Measurements from ENCODE around the gene BTBD9.

DNA sequence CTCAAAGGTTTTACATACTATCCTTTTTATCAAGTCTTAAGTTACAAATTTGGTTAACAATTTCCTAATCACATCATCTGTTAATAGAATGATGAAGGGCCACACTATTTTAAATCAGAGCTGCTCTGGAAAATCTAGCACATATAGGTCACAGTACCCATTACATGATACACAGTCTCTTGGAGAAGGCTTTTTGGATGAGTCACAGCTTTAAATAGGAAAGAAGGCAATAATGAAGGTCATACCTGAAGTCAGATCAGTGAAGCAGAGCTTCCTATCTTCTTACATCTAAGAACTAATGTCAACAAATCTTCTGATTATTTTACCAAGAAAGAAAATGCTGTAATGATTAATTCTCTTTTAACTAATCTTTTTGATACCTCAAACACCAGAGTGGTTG is 248.5 kb downstream of the BTBD9 start:
- TF ChIP-seq, protein P1, sequence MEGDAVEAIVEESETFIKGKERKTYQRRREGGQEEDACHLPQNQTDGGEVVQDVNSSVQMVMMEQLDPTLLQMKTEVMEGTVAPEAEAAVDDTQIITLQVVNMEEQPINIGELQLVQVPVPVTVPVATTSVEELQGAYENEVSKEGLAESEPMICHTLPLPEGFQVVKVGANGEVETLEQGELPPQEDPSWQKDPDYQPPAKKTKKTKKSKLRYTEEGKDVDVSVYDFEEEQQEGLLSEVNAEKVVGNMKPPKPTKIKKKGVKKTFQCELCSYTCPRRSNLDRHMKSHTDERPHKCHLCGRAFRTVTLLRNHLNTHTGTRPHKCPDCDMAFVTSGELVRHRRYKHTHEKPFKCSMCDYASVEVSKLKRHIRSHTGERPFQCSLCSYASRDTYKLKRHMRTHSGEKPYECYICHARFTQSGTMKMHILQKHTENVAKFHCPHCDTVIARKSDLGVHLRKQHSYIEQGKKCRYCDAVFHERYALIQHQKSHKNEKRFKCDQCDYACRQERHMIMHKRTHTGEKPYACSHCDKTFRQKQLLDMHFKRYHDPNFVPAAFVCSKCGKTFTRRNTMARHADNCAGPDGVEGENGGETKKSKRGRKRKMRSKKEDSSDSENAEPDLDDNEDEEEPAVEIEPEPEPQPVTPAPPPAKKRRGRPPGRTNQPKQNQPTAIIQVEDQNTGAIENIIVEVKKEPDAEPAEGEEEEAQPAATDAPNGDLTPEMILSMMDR (IDR thresholded peaks at IDR 0.05): no peak
- no peak for TF ChIP-seq POLR2AphosphoS5 (IDR thresholded peaks at IDR 0.05)
